Activated CD8-positive, alpha-beta T cell treated with anti-CD3 and anti-CD28 coated beads, Interleukin-2, amount 10 ng/mL, durations not matched to agents 7 days and 5 days (primary cell): ENCODE results near the gene THAP6. TPM values are rescaled to one million over a fixed set of nuclear protein-coding genes. Genes with fewer than 3 reads are reported as not detected.

ENCODE experiments used
- ATAC-seq: fragments of 150-1000 bp; cut with Tn5 transposase; one replicate; pipeline ENCODE4 v1.10.0; 2021; ENCODE audit warnings: moderate library complexity
- CTCF ChIA-PET: fragments of 350-600 bp; sonication (Branson Sonifier 250); formaldehyde crosslinking; loops from one replicate; lab custom pipeline; 2021; ENCODE audit warnings: antibody characterized with exemption; lab: Charles Lee
- POLR2A ChIA-PET: fragments of 350-600 bp; sonication (Branson Sonifier 250); formaldehyde crosslinking; loops from one replicate; lab custom pipeline; 2021; ENCODE audit warnings: antibody characterized with exemption; lab: Charles Lee
- DNase-seq: peaks from one replicate; pipeline ENCODE4 v3.0.0-alpha.2; 2020
- H3K27ac Mint-ChIP-seq: one replicate; pipeline ENCODE4 v1.8.0; 2021; ENCODE audit warnings: mild to moderate bottlenecking, mixed read lengths
- H3K27me3 Mint-ChIP-seq: one replicate; pipeline ENCODE4 v1.8.0; 2021; ENCODE audit warnings: low read depth, mixed read lengths
- H3K36me3 Mint-ChIP-seq: one replicate; pipeline ENCODE4 v1.8.0; 2021; ENCODE audit warnings: low read depth, mixed read lengths
- H3K4me1 Mint-ChIP-seq: one replicate; pipeline ENCODE4 v1.8.0; 2021; ENCODE audit warnings: low read depth, mixed read lengths
- H3K4me3 Mint-ChIP-seq: one replicate; pipeline ENCODE4 v1.8.0; 2021; ENCODE audit warnings: mild to moderate bottlenecking, mixed read lengths
- H3K9me3 Mint-ChIP-seq: one replicate; pipeline ENCODE4 v1.8.0; 2022; ENCODE audit warnings: mixed read lengths; ENCODE audit not compliant: insufficient read depth
- total RNA-seq, 2 experiments: library from RNA; stranded (reverse); gene quantifications; one replicate each; pipeline ENCODE4 v1.2.3, GENCODE V29; 2021

Gene THAP6
- total RNA-seq, 2 experiments from 2014 or later, result 16.1 to 16.7 TPM

DNA sequence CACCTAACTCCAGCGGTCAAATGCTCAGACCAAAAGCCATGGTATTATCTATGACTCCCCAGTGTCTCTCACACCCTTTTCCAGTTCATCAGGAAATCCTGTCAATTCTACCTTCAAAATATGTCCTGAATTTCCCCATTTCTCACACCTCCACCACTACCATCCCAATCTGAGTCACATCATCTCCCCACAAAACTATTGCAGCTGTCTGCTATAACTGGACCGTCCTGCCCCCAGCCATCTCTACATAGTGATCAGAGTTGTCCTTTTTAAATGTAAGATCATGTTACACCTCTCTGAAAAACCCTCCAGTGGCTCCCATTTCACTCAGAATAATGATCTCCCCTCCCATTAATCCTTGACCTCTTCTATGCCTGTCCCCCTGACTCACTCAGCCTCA, 34.7 kb downstream of the THAP6 start:
- H3K36me3 Mint-ChIP-seq, result no peaks in the 10 kb centered on the region
- H3K4me3 Mint-ChIP-seq, result no peak overlapping the region
- POLR2A ChIA-PET, result no interaction called here

DNA sequence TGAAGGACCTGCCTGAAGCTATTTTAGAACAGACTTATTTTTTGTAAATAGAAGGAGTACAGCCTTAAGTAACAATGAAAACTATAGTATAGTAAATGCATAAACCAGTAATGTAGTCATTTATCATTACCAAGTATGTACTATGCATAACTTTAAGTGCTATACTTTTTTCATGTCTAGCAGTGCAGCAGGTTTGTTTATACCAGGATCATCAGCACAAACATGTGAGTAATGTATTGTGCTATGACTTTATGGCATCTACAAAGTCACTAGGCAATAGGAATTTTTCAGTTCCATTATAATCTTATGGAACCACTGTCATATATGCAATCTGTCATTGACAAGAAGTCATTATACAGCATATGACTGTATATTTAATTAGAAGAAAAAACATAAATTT, 38.2 kb downstream of the THAP6 start:
- no peak for DNase-seq
- no peak overlapping the region for H3K27ac Mint-ChIP-seq

More for the DNA sequence above, 34.7 kb downstream of the THAP6 start:
- CTCF ChIA-PET, result no interaction called here
- H3K4me1 Mint-ChIP-seq, result no peaks in the 10 kb centered on the region
- no peaks in the 10 kb centered on the region for H3K9me3 Mint-ChIP-seq
- ATAC-seq (no peak), DNase-seq (no peak)
- no peak overlapping the region for H3K27ac Mint-ChIP-seq
- no peaks in the 10 kb centered on the region for H3K27me3 Mint-ChIP-seq

DNA sequence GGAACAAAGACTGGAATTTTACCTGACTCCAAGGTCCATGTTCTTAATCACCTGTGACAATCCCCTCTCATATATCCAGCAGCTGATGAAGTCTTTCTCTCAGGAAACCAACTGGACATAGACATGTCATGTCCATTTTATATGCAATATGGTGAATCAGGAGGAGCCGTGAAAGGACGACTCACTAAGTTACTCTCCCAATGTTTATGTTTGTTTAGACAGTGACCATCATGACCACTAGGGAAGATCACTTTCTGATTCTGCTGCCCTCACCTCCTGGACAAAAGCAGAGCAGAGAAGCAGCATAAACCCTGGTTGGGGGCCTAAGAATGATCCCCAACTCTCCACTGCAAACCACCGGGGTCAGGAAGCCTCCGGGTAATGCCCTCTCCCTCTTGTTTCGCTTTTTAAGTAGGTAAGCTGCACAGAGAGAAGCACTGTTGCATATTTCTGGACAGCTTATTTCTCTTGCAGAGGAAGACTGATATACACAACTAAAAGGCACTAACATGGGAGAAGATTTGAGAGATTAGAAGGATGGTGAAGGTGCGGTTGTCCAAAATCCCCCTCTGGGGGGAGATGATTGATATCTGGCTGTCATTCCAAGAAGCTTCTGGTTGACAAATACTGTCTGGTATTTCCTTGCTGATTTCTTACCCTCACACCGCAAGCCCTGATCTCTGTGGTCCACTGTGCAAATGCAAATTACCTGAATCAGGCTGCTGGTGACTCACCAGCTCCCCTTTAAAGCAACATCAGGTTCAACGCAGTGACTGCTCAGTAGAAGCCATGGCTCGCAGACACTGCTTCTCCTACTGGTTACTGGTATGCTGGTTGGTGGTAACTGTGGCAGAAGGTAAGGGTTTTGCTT, 41.3 kb downstream of the THAP6 start, which contains the start of gene ODAPH:
ODAPH (plus strand) TSS at position 773 of the 871 bp plus-strand sequence; CDS start at position 790, 17 bp downstream.
- CTCF ChIA-PET, result interaction anchor here (1.1 to 2.1 kb wide), 4 partner anchors 16 to 340 kb away, joined by 3 to 7 read pairs (median 4); partner anchors contain the start of genes RCHY1 and THAP6
- no peaks in the 10 kb centered on the region for H3K36me3 Mint-ChIP-seq
- peaks cover 11% of the 10 kb centered on the region for H3K4me1 Mint-ChIP-seq
- POLR2A ChIA-PET, result no interaction called here
- no peaks in the 10 kb centered on the region for H3K9me3 Mint-ChIP-seq
- DNase-seq (peak; percentile 38), ATAC-seq (peak; percentile 70)
- no peak within 1 kb of the TSS for H3K27ac Mint-ChIP-seq
- no peak within 1 kb of the TSS for H3K4me3 Mint-ChIP-seq
- H3K27me3 Mint-ChIP-seq, result peaks cover 5% of the 10 kb centered on the region

More for the DNA sequence above, 38.2 kb downstream of the THAP6 start:
- Mint-ChIP-seq H3K27me3 (peaks cover 2% of the 10 kb centered on the region), H3K4me3 (no peak overlapping the region), H3K36me3 (no peaks in the 10 kb centered on the region), H3K9me3 (no peaks in the 10 kb centered on the region), H3K4me1 (peaks cover 11% of the 10 kb centered on the region)
- ChIA-PET CTCF (no interaction called here), POLR2A (no interaction called here)
- no peak for ATAC-seq

DNA sequence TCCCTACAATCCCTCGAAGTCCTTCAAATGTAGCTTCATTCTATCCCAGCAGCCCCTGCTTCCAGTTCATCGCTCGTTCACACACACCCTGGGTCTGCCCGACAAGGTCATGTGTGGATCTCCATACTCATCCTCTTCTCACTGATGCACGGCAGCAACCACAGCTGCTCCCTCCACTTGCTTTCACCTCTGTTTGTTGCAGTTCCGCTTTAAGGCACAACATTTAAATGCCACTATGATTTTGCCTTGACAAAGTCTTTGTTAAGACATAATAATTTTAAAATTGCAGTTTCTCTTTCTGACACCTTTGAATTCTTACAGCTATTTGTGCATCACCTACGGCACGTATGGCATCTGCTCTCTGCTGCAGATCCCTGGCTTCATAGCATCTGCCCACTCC, 43.4 kb downstream of the THAP6 start:
- peaks cover 5% of the 10 kb centered on the region for H3K27me3 Mint-ChIP-seq
- H3K9me3 Mint-ChIP-seq, result no peaks in the 10 kb centered on the region
- no peaks in the 10 kb centered on the region for H3K36me3 Mint-ChIP-seq
- ATAC-seq (no peak), DNase-seq (no peak)
- H3K27ac Mint-ChIP-seq, result no peak overlapping the region
- ChIA-PET POLR2A (no interaction called here), CTCF (interaction anchor here (1.6 kb wide), 1 partner anchor 11 kb away, joined by 4 read pairs; no protein-coding TSS in a partner anchor)
- H3K4me3 Mint-ChIP-seq, result no peak overlapping the region
- H3K4me1 Mint-ChIP-seq, result peaks cover 11% of the 10 kb centered on the region

DNA sequence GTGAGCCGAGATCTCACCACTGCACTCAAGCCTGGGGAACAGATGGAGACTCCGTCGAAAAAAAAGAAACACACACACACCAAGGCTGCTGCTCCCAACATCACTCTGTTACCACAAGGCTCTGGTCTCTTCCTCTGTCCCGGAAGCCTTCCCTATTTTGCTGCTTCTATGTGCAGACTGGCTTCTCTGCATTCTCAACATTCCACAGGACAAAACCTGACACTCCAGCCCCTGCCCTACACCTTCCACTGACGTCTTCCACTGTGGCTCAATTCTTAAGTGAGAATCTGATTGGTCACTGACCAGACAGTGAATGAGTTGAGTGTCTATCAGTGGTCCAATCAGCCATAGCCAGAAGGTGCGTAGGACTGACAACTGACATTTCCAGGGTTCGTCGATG, 47.5 kb downstream of the THAP6 start:
- H3K4me3 Mint-ChIP-seq, result no peak overlapping the region
- CTCF ChIA-PET, result interaction anchor here (1.2 kb wide), 1 partner anchor 15 kb away, joined by 3 read pairs; no protein-coding TSS in a partner anchor
- ATAC-seq (no peak), DNase-seq (no peak)
- H3K9me3 Mint-ChIP-seq, result no peaks in the 10 kb centered on the region
- H3K36me3 Mint-ChIP-seq, result no peaks in the 10 kb centered on the region
- peaks cover 9% of the 10 kb centered on the region for H3K27me3 Mint-ChIP-seq
- no peak overlapping the region for H3K27ac Mint-ChIP-seq
- POLR2A ChIA-PET, result no interaction called here
- peaks cover 9% of the 10 kb centered on the region for H3K4me1 Mint-ChIP-seq

DNA sequence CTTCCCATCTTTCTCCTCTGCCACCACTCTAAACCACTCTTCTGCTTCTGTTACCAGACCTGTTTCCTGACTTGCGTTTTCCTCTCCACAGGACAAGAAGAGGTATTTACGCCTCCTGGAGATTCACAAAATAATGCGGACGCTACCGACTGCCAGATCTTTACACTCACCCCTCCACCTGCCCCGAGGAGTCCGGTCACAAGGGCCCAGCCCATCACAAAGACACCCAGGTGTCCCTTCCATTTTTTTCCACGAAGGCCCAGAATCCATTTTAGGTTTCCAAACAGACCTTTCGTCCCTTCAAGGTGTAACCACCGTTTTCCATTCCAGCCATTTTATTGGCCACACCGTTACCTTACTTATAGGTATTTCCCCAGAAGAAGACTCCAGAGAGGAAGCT, 49.8 kb downstream of the THAP6 start:
- CTCF ChIA-PET, result no interaction called here
- H3K4me3 Mint-ChIP-seq, result no peak overlapping the region
- H3K36me3 Mint-ChIP-seq, result no peaks in the 10 kb centered on the region
- peaks cover 9% of the 10 kb centered on the region for H3K27me3 Mint-ChIP-seq
- no peak overlapping the region for H3K27ac Mint-ChIP-seq
- H3K9me3 Mint-ChIP-seq, result no peaks in the 10 kb centered on the region
- no peak for ATAC-seq
- POLR2A ChIA-PET, result no interaction called here
- peaks cover 9% of the 10 kb centered on the region for H3K4me1 Mint-ChIP-seq
- DNase-seq, result no peak

DNA sequence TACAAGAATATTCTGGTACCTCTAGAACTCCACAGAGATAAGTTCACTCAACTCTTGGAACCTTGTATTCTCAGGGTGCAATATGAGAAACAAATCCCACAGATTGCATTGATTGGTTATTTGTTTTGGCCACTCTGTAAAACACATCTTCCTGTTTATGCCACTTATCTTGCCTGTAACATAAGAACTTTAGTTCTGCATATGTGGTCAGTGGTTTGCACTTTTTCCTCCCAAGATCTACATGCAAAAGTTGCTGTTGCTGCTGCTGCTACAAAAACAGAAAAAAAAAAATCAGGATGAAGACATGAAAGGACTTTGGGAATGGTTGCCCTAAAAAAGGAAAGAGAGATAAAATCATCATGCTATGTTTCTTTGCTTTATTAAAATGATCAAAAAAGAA, 51.2 kb downstream of the THAP6 start:
- Mint-ChIP-seq H3K27me3 (peaks cover 9% of the 10 kb centered on the region), H3K36me3 (no peaks in the 10 kb centered on the region), H3K4me1 (peaks cover 9% of the 10 kb centered on the region), H3K9me3 (no peaks in the 10 kb centered on the region), H3K4me3 (no peak overlapping the region), H3K27ac (no peak overlapping the region)
- CTCF ChIA-PET, result no interaction called here
- ATAC-seq, result no peak
- DNase-seq, result no peak
- POLR2A ChIA-PET, result no interaction called here

DNA sequence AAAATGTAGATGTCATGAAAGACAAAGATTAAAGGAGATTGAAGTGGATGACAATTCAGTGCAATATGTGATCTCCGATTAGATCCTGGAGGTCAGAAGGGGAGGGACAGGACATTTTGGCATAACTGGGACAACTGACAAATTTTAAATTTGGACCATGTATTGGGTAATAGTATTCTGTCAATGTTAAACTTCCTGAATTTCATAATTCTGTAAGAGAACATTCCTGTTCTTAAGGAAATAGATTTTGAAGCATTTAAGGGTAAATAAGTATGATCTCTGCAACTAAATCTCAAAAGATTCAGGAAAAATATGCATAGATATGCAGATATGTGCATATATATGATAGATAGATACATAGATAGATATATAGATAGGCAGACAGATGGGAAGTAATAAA, 52.6 kb downstream of the THAP6 start:
- H3K4me3 Mint-ChIP-seq, result no peak overlapping the region
- peaks cover 12% of the 10 kb centered on the region for H3K27me3 Mint-ChIP-seq
- peaks cover 9% of the 10 kb centered on the region for H3K4me1 Mint-ChIP-seq
- no peaks in the 10 kb centered on the region for H3K9me3 Mint-ChIP-seq
- ChIA-PET POLR2A (no interaction called here), CTCF (no interaction called here)
- no peaks in the 10 kb centered on the region for H3K36me3 Mint-ChIP-seq
- ATAC-seq, result no peak
- no peak overlapping the region for H3K27ac Mint-ChIP-seq
- DNase-seq, result no peak

DNA sequence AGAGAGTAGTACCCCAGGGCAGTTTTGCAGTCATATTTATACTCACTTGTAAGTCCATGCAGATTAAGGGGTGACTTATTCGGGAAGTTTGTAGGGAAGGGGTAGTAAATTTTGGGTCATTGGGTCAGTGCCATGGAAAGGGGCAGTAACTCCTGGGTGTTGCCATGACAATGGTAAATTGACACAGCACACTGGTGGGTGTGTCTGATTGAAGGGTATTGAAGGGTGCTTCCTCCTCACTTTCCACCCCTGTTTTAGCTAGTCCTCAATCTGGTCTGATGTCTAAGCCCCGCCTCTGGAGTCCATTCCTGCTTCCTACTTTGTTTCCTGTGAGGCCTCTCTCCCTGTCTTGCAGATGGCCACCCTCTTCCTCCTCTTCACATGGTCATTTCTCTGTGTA, 53.5 kb downstream of the THAP6 start:
- DNase-seq, result no peak
- no peaks in the 10 kb centered on the region for H3K36me3 Mint-ChIP-seq
- H3K4me3 Mint-ChIP-seq, result no peak overlapping the region
- ChIA-PET CTCF (no interaction called here), POLR2A (no interaction called here)
- no peak overlapping the region for H3K27ac Mint-ChIP-seq
- ATAC-seq, result no peak
- no peaks in the 10 kb centered on the region for H3K9me3 Mint-ChIP-seq
- H3K4me1 Mint-ChIP-seq, result peaks cover 9% of the 10 kb centered on the region
- H3K27me3 Mint-ChIP-seq, result peaks cover 14% of the 10 kb centered on the region

Other genes with a start within 250 kb of the THAP6 start
- 10 to 100 TPM; 20.0 to 25.3 TPM for gene RCHY1, start 70 bp upstream of the THAP6 start, total RNA-seq
- gene ODAPH, start 41.6 kb downstream of the THAP6 start, total RNA-seq, result not detected
- under 1 TPM; 0.45 to 0.60 TPM for gene CDKL2, start 116.1 kb downstream of the THAP6 start, total RNA-seq
- 100 to 1,000 TPM; 173 to 178 TPM for gene G3BP2, start 158.9 kb downstream of the THAP6 start, total RNA-seq
- gene USO1, start 210.1 kb downstream of the THAP6 start, total RNA-seq, result 10 to 100 TPM; 32.5 to 37.5 TPM